Activated CD8-positive, alpha-beta memory T cell treated with anti-CD3 and anti-CD28 coated beads, Interleukin-2, amount 50 U/mL, for 24 hours (primary cell): ENCODE data around the gene WNT9A.

Experiments used
- DNase-seq: peaks from one replicate; pipeline ENCODE4 v3.0.0-alpha.2; 2020; ENCODE audit errors: extremely low read depth

The WNT9A gene

GRCh38 chr1:227897704-227898438, 49.9 kb downstream of the WNT9A start:
- no peak for DNase-seq

GRCh38 chr1:227896710-227897655, 50.7 kb downstream of the WNT9A start:
- no peak for DNase-seq

- DNase-seq, result no peak
Measured at GRCh38 chr1:227895828-227896685, 51.7 kb downstream of the WNT9A start.

- no peak for DNase-seq
Measured at GRCh38 chr1:227894831-227895451, 52.8 kb downstream of the WNT9A start.

- DNase-seq, result no peak
Measured at GRCh38 chr1:227893949-227894721, 53.6 kb downstream of the WNT9A start.

GRCh38 chr1:227893300-227893948, 54.3 kb downstream of the WNT9A start:
- DNase-seq, result no peak

GRCh38 chr1:227892489-227893299, 55.0 kb downstream of the WNT9A start:
- DNase-seq, result no peak

- DNase-seq, result no peak
Measured at GRCh38 chr1:227891955-227892488, 55.7 kb downstream of the WNT9A start.

- DNase-seq, result no peak
Measured at GRCh38 chr1:227891223-227891954, 56.3 kb downstream of the WNT9A start.

- DNase-seq, result no peak
Measured at GRCh38 chr1:227890451-227891222, 57.1 kb downstream of the WNT9A start.

GRCh38 chr1:227889863-227890405, 57.8 kb downstream of the WNT9A start:
- DNase-seq, result no peak

- DNase-seq, result no peak
Measured at GRCh38 chr1:227889047-227889862, 58.5 kb downstream of the WNT9A start.

- DNase-seq, result no peak
Measured at GRCh38 chr1:227888404-227889046, 59.2 kb downstream of the WNT9A start.

- no peak for DNase-seq
Measured at GRCh38 chr1:227887697-227888403, 59.9 kb downstream of the WNT9A start.

GRCh38 chr1:227886993-227887696, 60.6 kb downstream of the WNT9A start:
- no peak for DNase-seq
